A204.1 (cell line): Measurements from ENCODE around the gene RRBP1.

Experiments
- FAIRE-seq: peaks from 2 replicates; lab custom pipeline; 2012; peaks lifted over from hg19 to GRCh38; lab: Jason Lieb, UNC

Gene RRBP1

DNA sequence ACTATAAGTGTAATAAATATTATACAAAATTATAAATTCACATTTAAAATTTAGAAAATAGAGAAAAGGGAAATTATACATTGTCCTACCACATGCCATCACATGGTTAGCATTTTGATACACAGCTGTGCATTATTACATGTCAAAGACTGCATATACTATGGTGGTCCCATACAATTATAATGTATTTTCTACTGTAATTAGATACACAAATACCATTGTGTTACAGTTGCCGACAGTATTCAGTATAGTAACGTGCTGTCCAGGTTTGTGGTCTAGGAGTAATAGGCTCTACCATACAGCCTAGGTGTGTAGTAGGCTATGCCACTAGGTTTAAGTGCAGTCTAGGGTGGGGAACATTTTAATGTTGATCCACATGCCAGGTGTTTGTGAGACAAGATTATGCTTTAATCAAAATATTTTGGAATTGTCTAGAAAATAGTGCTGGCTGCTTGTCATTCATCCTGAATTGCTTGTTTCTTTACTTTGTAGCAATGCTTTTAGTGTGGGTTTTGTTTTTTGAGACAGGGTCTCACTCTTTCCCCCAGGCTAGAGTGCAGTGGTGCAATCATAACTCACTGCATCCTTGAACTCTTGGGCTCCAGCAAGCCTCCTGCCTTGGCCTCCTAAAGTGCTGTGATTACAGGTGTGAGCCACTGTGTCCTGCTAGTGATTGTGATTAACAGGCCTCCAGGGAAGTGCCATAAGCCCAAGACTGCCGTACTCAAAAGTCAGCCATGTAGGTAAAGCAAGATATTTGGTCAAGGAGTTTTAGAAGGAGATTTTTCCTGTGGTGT, 73.1 kb downstream of the RRBP1 start:
- FAIRE-seq, result no peak

DNA sequence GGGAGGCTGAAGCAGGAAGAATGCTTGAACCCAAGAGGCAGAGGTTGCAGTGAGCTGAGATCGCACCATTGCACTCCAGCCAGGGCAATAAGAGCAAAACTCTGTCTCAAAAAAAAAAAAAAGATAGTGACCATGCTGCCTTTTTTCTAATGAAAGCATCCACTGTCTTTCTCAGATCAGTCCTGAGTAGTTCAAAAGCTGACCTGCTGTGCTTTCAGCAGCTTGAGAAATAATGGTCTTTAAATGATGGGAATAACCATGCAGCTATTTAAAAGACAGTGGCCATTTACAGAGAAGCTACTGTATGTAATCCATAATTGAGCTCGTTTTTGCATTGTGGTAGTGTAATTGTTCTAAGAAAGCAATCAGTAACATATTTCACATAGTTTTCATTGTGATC, 76.0 kb downstream of the RRBP1 start:
- FAIRE-seq, result no peak

DNA sequence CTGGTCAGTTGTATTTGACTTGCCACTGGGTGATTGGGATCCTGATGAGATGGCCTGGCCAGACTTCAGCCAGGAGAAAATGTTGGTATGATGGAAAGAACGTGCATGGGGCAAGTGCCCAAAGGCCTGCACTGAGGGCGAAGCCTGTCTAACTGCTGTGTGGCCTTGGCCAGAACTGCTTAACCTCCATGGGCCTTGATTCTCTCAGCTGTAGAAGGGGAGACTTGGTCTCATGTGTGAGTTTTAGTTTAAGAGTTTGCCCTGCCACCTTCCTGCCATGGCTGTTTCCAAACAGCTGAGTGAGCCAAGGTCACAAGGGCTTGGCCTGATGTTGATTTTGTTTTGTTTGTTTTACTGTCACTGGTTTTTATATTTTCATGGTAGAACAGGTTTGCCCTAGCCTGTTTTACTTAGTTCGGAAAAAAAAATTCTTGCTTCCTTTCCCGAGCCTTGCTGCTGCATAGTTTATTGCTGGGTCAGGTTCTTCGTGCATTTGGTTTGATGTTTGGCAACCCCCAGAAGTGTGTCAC, 76.8 kb downstream of the RRBP1 start:
- FAIRE-seq, result no peak

DNA sequence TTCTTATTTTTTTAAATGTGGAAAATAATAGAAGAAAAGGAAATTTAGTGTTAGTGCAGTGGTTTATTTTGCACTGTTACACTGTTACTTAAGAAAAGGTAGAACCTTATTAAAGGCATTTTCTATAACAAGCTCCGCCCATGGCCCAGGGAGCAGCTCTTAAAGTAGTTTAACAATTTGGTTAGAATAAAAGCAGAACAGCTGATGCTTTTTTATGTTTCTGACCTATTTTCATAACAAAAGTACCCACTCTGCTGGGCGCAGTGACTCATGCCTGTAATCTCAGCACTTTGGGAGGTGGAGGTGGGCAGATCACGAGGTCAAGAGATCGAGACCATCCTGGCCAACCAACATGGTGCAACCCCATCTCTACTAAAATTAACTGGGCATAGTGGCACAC, 79.5 kb downstream of the RRBP1 start:
- FAIRE-seq, result no peak

DNA sequence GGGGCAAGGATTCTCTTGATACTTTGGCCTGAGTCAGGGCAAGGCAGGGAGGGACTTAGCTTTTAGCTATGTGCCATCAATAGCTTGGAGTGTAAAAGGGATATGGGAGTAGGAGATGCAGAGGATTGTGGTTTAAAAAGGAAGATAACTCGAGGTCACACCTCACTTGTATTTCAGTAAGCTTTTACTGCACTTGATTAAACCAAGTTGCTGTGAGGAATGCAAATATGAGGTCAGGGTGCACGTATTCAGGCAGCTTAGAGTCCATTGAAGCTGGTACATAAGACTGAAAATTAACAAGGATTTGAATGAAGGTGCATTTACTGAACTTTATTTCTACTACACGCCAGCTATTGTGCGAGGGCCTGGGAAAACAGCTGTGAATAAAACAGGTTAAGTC, 80.1 kb downstream of the RRBP1 start:
- no peak for FAIRE-seq

DNA sequence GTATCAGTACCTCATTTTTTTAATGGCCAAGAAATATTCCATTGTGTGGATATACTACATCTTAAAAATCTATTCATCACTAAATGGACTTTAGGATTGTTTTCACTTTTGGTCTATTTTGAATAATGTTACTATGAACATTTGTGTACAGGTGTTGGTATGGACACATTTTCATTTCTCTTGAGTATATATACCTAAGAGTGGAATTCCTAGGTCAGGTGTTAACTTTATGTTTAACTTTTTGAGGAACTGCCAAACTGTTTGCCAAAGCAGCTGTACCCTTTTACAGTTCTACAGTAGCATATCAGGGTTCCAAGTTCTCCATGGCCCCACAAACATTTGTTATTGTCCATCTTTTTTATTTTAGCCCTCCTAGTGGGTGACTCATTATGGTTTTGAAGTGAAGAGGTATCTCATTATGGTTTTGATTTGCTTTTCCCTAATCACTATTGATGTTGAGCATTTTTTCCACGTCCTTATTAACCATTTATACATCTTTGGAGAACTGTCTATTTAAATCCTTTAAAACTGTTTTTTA, 84.0 kb downstream of the RRBP1 start:
- FAIRE-seq, result no peak

DNA sequence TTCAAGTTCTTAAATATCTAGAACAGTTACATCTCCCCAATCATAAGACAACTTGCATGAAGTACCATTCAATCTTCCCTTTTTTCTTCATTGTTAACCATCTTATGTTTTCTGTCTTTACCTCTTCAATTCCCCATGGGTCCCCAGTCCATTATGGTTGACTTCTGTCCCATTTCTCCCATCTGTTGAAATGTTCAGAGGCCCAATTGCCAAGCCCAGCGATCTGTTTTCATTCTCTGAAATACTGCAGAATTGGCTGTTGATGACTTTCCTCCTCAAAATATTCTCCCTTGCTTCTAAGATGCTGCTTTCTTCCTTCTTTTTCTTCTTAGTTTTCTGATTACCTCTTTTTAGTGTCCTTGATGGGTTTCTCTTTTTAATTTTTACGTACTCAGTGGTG, 86.2 kb downstream of the RRBP1 start:
- FAIRE-seq, result no peak

DNA sequence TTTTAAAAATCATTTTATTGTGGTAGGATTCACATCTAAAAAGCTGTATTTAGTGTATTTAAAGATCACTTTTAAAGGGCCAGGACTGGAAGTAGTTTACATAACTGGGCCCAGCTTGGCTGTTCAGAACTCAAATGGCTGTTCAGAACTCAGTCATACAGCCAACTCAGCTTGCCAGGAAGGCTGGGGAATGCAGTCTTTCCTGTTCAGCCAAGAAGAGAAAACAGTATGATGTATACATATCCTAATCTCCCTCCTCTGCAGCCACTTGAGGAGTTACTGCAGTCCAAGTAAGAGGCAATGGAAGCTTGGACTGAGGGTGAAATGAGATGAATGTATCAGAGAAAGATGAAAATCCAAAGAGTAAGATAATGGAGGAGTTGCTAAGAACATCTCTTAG, 87.6 kb downstream of the RRBP1 start:
- no peak for FAIRE-seq

DNA sequence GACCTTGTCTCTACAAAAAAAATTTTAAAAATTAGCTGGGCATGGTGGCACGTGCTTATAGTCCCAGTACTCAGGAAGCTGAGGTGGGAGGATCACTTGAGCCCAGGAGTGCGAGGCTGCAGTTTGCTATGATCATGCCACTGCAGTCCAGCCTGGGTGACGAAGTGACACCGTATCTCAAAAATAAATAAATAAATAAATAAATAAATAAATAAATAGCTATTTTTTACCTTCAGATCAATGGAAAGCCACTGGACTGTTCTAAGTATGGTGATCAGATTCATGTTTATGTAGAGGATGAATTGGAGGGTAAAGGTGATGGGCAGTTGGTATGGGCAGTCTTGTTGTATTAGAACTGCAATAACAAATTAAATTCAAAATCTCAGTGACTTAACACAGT, 88.1 kb downstream of the RRBP1 start:
- no peak for FAIRE-seq

DNA sequence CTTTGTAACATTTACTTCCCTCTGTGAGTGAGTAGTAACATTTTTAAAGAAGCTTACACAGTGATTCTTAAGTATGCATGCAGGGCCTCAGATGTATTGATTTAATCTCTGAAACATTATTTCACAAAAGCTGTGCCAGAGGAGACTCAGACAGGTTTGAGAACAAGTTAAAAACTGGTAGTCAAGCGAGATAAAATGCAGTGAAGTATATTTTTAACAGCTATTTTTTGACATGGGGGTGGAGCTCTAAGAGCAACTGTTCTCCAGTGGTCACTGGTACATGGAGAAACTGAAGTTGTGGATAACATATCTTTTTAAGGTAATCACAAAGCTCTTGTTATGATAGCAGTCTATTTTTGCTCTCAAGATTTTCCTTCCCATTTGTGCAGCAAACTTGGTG, 91.8 kb downstream of the RRBP1 start:
- FAIRE-seq, result no peak

DNA sequence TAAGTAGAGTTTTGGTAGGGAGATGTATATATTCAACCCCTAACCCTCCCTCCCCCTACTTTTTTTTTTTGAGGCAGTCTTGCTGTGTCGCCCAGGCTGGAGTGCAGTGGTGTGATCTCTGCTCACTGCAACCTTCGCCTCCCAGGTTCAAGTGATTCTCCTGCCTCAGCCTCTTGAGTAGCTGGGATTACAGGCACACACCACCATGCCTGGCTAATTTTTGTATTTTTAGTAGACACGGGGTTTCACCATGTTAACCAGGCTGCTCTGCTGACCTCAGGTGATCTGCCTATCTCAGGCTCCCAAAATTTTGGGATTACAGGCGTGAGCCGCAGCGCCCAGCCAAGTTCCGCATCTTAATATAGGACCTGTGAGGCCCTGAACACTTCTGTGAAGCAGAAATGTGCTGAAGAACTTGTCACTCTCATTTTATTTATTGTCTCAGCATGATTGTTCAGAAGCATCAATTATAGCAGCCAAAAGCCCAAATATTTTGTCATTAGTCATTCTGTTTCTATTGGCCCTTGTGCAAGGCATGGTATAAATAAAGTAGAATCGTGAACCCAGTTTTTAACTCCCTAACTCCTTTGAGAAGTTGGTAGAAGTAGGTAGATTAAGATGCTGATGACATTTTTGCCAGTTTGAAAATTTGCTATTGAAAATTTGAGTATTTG, 92.7 kb downstream of the RRBP1 start:
- no peak for FAIRE-seq

DNA sequence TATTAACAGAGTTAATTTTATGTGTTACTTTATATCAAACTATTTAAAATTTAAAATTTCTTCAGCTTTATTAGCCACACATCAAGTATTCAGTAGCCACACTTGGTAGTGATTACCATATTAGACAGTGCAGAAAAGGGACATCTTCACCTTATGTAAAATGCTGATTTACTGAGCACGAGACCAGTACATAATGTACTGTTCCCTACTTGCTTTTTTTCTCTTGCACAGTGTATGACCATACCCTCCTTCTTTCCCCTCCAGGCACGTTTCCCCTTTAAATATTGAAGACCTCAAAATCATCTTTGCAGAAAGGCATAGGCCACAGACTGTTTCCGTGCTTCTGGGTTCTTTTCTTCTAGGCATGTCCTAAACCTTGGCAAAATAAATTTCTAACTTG, 94.2 kb downstream of the RRBP1 start:
- no peak for FAIRE-seq

DNA sequence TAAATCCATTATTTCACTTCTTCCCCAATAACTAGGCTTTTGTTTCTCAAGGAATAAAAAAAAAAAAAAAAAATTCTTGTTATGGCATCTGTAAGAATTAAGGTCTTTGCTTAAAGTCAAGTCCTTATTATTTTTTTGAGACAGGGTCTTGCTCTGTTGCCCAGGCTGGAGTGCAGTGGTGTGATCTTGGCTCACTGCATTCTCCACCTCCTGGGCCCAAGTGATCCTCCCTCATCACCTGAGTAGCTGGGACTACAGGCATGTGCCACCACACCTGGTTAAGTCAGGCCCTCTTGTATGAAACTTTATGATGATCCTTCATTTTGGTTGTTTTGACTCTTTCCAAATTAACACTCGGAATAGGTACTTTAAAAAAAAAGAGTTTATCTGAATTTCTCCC, 94.9 kb downstream of the RRBP1 start:
- no peak for FAIRE-seq

DNA sequence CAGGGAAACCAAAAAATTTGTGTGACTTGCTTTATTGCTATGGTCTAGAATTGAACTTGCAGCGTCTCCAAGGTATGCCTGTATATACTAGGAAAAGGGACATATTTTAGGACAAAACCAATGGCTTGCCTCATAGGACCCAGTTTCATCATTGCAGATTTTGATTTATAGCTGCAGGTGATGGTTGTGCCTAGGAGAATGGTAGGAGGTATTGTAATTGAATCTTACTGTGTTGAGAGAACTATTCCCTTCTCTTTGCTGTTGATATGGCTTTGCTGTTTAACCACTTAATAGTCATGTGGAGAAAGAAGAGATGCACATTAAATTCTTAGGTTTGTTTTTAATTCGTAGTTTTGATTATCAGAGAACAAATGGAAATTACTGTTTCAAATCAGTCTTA, 95.8 kb downstream of the RRBP1 start:
- no peak for FAIRE-seq

DNA sequence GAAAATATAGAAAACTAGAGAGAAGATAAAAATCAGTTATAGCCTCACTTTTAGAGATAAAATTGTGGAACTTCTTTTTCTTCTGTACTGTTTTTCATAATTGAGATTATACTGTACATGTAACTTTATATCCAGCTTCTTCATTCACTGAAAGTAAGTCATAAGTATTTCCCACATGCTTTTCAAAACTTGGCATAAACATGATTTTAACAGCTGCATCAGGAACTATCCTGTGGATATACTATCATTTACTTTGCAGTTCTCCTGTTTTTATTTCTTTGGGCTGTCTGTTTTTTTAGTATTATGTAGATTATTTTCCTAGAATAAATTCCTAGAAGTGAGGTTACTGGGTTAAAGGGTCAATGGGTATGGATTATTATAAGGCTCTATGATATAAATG, 97.4 kb downstream of the RRBP1 start:
- FAIRE-seq, result no peak

DNA sequence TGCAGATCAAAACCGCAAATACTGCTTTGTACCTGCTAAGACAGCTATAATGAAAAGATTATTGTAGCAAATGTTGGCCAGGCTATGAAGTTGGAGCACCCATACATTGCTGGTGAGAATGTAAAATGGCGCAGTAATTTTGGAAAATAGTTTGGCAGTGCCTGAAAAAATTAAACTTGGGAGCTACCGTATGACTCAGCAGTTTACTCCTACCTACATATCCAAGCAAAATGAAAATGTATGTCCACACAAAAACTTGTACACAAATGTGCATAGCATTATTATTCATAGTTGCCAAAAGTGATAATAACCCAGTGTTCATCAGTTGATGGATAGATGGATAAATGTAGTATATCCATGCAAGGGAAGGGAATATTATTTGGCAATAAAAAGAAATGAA, 98.9 kb downstream of the RRBP1 start:
- no peak for FAIRE-seq

DNA sequence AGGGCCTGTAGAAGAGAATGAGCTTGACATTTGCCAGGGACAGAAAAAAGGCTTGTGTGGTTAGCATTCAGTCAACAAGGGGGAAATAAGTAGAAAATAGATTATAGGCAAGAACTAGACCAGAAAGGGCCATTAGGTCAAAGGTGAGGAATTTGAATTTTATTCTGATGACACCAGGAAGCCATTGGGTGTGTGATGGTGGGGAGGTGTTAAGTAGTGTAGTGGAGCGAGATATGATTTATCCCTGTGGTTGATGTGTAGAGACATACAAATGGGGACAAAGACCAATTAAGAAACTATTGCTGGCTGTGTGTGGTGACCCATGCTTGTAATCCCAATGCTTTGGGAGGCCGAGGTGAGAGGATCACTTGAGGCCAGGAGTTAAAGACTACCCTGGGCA, 101.1 kb downstream of the RRBP1 start:
- FAIRE-seq, result no peak

DNA sequence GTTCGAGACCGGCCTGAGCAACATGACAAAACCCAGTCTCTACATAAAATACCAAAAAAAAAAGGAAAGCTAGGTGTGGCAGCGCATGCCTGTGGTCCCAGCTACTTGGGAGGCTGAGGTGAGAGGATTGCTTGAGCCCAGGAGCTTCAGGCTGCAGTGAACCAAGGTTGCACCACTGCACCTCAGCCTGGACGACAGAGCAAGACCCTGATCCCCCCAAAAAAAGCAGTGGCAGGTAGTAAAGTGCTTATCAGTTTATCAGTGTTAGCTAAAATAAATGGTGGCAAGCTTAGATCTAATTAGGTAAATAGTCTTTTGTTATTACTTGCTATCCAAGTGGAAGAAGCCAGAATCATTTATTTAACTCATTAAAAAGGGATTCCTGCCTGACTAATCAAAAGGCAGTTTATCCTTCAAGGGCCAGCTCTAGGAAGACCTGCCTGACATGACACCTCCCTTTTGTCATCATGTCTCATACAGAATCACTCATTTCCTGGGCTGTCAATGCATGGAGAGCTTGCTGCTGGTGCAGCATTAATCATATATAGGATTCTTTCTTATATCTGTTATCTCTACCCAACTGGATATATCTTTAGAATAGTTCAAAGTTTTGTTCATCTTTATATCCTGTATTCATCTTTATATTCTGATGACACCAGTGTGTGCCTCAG, 102.5 kb downstream of the RRBP1 start:
- no peak for FAIRE-seq

DNA sequence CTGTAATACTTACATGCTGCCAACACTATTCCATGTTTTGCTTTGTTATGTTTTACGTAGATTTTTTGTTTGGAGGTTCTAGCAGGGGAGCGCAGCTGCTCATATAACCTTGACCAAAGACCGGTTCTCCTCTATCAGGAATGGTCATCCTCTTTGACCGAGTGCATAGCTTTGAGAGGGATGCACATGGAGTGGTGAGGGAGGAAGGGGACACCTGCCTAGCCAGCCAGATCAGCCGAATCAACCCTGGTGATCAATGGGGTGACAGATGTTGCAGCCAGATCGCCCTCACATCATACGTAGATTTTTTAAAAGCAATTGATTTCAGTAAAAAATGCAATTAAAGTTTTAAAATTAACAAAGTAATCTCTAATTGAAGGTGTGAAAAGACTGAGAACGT, 105.8 kb downstream of the RRBP1 start:
- FAIRE-seq, result no peak

DNA sequence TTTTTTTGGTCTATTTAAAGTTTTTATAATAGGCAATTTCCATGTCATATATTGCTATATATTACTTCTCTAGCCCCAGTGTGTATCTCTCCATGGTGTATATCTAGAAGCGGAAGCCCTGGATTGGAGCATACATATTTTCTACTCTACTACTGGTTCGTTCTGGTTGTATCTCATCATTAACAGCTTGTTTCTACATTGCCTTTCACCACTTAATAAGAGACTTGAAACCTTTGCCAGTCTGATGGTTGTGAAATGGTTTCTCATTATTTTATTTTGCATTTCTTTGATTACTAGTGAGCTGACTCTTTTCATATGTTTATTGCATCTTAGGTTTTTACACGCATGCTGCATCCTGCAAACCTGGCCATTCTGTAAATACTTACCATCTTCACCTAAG, 108.6 kb downstream of the RRBP1 start:
- FAIRE-seq, result no peak

DNA sequence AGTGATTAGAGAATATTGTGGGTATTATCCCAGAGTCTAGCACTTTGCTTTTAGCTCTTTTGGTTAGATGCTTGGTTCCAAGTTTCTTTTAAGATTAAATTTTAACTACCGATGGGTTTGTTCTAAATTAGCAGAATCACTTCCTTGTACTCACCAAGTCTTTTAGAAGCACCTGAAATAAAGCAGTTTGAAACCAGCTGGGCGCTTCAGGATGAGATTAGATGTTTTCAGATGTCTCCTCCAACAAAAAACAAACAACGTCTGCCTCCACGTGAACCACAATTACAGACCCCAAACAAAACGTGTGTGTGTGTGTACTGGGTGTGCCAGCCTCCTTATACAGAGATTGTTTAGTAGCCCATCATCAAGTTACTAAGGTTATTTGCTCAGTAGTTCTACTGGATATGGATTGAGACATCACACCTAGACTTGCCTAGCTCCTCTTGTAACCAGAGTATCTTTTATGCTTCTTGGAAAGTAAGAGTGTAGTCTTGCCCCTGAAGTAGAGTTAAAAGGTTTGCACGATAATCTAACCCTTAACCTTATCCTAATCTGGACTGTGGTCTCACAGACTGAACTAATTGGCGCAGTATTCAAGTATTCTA, 109.9 kb downstream of the RRBP1 start:
- no peak for FAIRE-seq

DNA sequence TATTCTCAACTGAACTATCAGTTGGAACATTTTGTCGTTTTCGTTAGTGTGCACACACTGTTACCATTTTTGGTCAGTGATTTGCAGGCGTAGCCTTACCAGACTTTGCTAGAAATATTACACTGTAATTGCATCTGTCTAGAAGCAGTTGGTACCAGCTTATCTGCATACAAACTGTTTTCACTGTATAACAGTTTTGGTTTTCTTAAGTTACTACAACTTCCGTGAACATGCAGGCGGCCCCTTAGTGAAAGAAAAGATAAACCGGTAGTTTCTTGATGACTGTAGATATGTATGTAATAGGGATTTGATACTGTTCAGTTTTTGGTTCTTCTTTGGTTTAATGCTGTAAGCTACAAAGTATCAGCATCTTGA, 110.9 kb downstream of the RRBP1 start:
- no peak for FAIRE-seq
